Mesenchymal stem cell (in vitro differentiated cells and primary cell): Measurements from ENCODE around the gene F11.

Source experiments
- DNase-seq: peaks from one replicate; pipeline ENCODE4 v3.0.0-alpha.2; 2013
- H2AFZ ChIP-seq: one replicate; pipeline ENCODE4 v1.6.1; 2013; ENCODE audit warnings: low read depth, mild to moderate bottlenecking, control low read depth, inconsistent platforms, low read length, moderate library complexity
- H2AK5ac ChIP-seq: 2 replicates; pipeline ENCODE4 v1.6.1; 2013; ENCODE audit warnings: low read length, moderate library complexity, mild to moderate bottlenecking, inconsistent platforms; ENCODE audit not compliant: severe bottlenecking
- H2BK120ac ChIP-seq: one replicate; pipeline ENCODE4 v1.6.1; 2013; ENCODE audit warnings: low read depth, mild to moderate bottlenecking, inconsistent platforms, low read length, moderate library complexity
- H2BK12ac ChIP-seq, 2 experiments: one replicate each; pipeline ENCODE4 v1.6.1; 2013; ENCODE audit warnings: inconsistent platforms in 2 of 2, low read length in 2 of 2, mild to moderate bottlenecking in 2 of 2, moderate library complexity in 2 of 2, control low read depth in 1 of 2
- H2BK15ac ChIP-seq: one replicate; pipeline ENCODE4 v1.6.1; 2013; ENCODE audit warnings: mild to moderate bottlenecking, low read depth, inconsistent platforms; ENCODE audit not compliant: poor library complexity, severe bottlenecking
- H2BK5ac ChIP-seq: 2 replicates; pipeline ENCODE4 v1.6.1; 2013; ENCODE audit warnings: low read depth, mild to moderate bottlenecking, low read length, control low read depth, inconsistent platforms; ENCODE audit not compliant: poor library complexity, severe bottlenecking
- H3K14ac ChIP-seq, 2 experiments: one replicate each; pipeline ENCODE4 v1.6.1; 2013; ENCODE audit warnings: inconsistent platforms in 2 of 2, low read length in 2 of 2, control low read depth in 1 of 2, mild to moderate bottlenecking in 1 of 2, moderate library complexity in 1 of 2
- H3K18ac ChIP-seq, 2 experiments: one replicate each; pipeline ENCODE4 v1.6.1; 2013; ENCODE audit warnings: inconsistent platforms in 2 of 2, low read length in 2 of 2, control low read depth in 1 of 2, low read depth in 1 of 2, mild to moderate bottlenecking in 1 of 2
- H3K23ac ChIP-seq, 2 experiments: one replicate each; pipeline ENCODE4 v1.6.1; 2013; ENCODE audit warnings: inconsistent platforms in 2 of 2, low read length in 2 of 2, mild to moderate bottlenecking in 2 of 2, moderate library complexity in 2 of 2, control low read depth in 1 of 2
- H3K27ac ChIP-seq: 2 replicates; pipeline ENCODE4 v1.5.1; 2013; ENCODE audit warnings: mild to moderate bottlenecking, moderate library complexity, low read length, control low read depth, inconsistent platforms; ENCODE audit not compliant: poor library complexity, severe bottlenecking
- H3K27me3 ChIP-seq, 2 experiments: 2 replicates each; pipeline versions ENCODE4 v1.6.1 to v1.7.0; 2013; ENCODE audit warnings: low read length in 2 of 2, mild to moderate bottlenecking in 2 of 2, moderate library complexity in 2 of 2, control low read depth in 1 of 2, inconsistent platforms in 1 of 2; ENCODE audit not compliant: control insufficient read depth in 1 of 2, insufficient read depth in 1 of 2
- H3K36me3 ChIP-seq, 2 experiments: 2 replicates each; pipeline versions ENCODE4 v1.6.1 to v1.7.0; 2013; ENCODE audit warnings: low read length in 2 of 2, control low read depth in 1 of 2, inconsistent platforms in 1 of 2, low read depth in 1 of 2, mild to moderate bottlenecking in 1 of 2; ENCODE audit not compliant: insufficient read depth in 2 of 2, control insufficient read depth in 1 of 2
- H3K4ac ChIP-seq, 2 experiments: one replicate each; pipeline ENCODE4 v1.6.1; 2013; ENCODE audit warnings: inconsistent platforms in 2 of 2, low read length in 2 of 2, mild to moderate bottlenecking in 2 of 2, moderate library complexity in 2 of 2, control low read depth in 1 of 2, low read depth in 1 of 2
- H3K4me1 ChIP-seq: 2 replicates; pipeline ENCODE4 v1.6.1; 2013; ENCODE audit warnings: low read depth, low read length, control low read depth; ENCODE audit not compliant: control insufficient read depth, insufficient read depth
- H3K4me2 ChIP-seq: 2 replicates; pipeline ENCODE4 v1.6.1; 2013; ENCODE audit warnings: low read length, mild to moderate bottlenecking, inconsistent platforms; ENCODE audit not compliant: poor library complexity, severe bottlenecking
- H3K4me3 ChIP-seq, 2 experiments: 2 replicates each; pipeline versions ENCODE4 v1.5.1 to v1.7.0; 2013; ENCODE audit warnings: low read length in 2 of 2, mild to moderate bottlenecking in 2 of 2, control low read depth in 1 of 2, low read depth in 1 of 2; ENCODE audit not compliant: insufficient read depth in 1 of 2
- H3K79me1 ChIP-seq: replicated peaks from 2 replicates; pipeline ENCODE4 v1.6.1; 2013; ENCODE audit warnings: mild to moderate bottlenecking, control low read depth, low read length, inconsistent platforms; ENCODE audit not compliant: poor library complexity, severe bottlenecking
- H3K9ac ChIP-seq: 2 replicates; pipeline ENCODE4 v1.7.0; 2013; ENCODE audit warnings: mild to moderate bottlenecking, low read length, moderate library complexity
- H3K9me3 ChIP-seq: 2 replicates; pipeline ENCODE4 v1.7.0; 2013; ENCODE audit warnings: mild to moderate bottlenecking, low read length; ENCODE audit not compliant: control insufficient read depth
- H4K8ac ChIP-seq: one replicate; pipeline ENCODE4 v1.6.1; 2013; ENCODE audit warnings: inconsistent platforms, mild to moderate bottlenecking, low read length, moderate library complexity
- H4K91ac ChIP-seq: one replicate; pipeline ENCODE4 v1.6.1; 2013; ENCODE audit warnings: mild to moderate bottlenecking, low read length, inconsistent platforms
- WGBS: methylation state at CpG from one replicate; pipeline ENCODE4 v1.1.7; 2013; ENCODE audit warnings: mixed read lengths; 5-methylcytosine and 5-hydroxymethylcytosine counted together

Gene F11

DNA sequence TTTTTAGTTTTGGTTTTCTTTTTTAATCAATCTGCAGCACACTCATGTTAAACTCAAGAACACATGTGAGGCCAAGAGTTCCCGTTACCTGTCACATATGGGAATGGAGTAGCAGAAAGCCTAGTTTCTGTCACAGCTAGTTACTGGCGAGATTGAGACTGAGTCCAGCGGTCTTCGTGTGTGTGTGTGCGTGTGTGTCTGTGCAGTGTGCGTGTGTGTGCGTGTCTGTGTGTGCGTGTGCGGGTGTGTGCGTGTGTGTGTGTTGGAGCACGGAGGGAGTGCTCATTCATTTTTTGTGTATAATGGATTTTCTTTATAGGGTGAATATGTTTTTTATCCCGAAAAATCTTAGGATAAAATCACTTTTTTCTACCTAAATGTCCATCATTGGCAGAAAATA, 19.2 kb downstream of the F11 start:
- Histone ChIP-seq H2BK5ac (no peak overlapping the region), H2BK120ac (no peak overlapping the region), H3K79me1 (no peaks in the 10 kb centered on the region), H3K27me3 (peaks cover 0 to 5% of the 10 kb centered on the region in 2 experiments), H3K18ac (no peak overlapping the region), H2BK12ac (no peak overlapping the region), H3K27ac (no peak overlapping the region), H2AK5ac (no peak overlapping the region), H3K4me1 (no peaks in the 10 kb centered on the region), H3K9me3 (no peaks in the 10 kb centered on the region), H3K4ac (no peak overlapping the region), H4K91ac (no peak overlapping the region), H3K14ac (no peak overlapping the region), H2BK15ac (no peak overlapping the region), H3K4me2 (no peak overlapping the region), H3K23ac (no peak overlapping the region), H3K4me3 (no peak overlapping the region), H3K36me3 (no peaks in the 10 kb centered on the region), H2AFZ (no peak overlapping the region), H3K9ac (no peak overlapping the region), H4K8ac (no peak overlapping the region)
- 92% methylated on average over 9 of the region's 12 CpGs for WGBS
- no peak for DNase-seq

DNA sequence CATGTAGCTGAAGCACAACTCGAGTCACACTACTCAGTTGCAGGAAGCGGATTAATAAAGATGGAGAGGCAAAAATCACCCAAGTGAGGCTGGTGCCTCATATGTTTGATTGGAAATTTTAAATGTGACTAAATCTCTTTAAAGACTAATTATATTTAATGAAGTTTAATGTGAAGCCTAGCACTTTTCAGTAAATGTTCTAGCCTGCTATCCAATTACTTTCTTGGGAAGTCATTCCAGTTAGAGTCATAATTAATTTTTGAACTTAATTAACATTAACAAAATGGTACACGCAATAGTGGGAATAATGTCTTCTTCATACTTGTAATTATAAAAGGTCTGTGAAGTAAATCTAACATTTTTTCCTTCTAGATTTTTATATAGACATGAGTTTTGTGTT, 20.6 kb downstream of the F11 start:
- H3K23ac ChIP-seq, result no peak overlapping the region
- no peak overlapping the region for H4K8ac ChIP-seq
- H3K79me1 ChIP-seq, result no peaks in the 10 kb centered on the region
- H2BK5ac ChIP-seq, result no peak overlapping the region
- no peak overlapping the region for H2BK120ac ChIP-seq
- no peaks in the 10 kb centered on the region for H3K36me3 ChIP-seq
- no peak overlapping the region for H3K14ac ChIP-seq
- H3K4me2 ChIP-seq, result no peak overlapping the region
- no peak overlapping the region for H4K91ac ChIP-seq
- no peak overlapping the region for H2BK12ac ChIP-seq
- no peak overlapping the region for H3K4ac ChIP-seq
- H3K27me3 ChIP-seq, result peaks cover 0 to 15% of the 10 kb centered on the region in 2 experiments
- no peak overlapping the region for H3K18ac ChIP-seq
- H3K27ac ChIP-seq, result no peak overlapping the region
- no peak overlapping the region for H2AK5ac ChIP-seq
- H3K4me3 ChIP-seq, result no peak overlapping the region
- no peak overlapping the region for H2AFZ ChIP-seq
- no peaks in the 10 kb centered on the region for H3K4me1 ChIP-seq
- no peak overlapping the region for H3K9ac ChIP-seq
- H2BK15ac ChIP-seq, result no peak overlapping the region
- WGBS, result 87% methylated on average over 2 of the region's 3 CpGs
- no peak for DNase-seq
- H3K9me3 ChIP-seq, result no peaks in the 10 kb centered on the region

DNA sequence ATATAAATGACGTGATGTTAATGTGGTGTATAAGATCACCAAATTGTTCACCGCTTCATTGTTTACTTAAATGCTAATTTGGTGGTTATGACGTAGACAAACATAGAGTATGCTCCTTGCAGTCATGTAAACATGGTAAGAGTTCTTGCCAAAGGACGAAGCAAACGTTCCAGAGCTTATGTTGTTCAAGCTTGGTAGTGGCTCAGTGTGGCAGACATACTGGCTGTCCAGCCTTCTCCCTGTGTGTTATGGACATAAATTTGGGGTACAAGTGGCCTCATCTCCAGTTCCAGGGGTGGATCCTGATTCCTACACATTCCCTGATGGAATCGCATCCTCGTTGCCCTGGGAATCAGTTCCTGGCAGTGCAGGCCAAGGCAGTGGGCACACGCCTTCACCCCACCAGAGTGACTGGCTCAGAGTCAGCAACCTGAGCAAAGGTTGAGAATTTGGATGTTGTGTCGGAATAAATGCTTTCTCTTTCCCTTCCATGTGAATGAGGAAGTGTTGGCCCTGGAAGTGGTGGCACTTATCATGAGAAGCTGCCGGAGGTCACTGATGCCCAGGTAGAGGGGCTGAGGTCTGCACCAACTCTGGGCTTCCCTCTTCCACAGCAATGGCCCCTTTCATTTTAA, 25.4 kb downstream of the F11 start:
- Histone ChIP-seq H3K4me2 (no peak overlapping the region), H3K9me3 (no peaks in the 10 kb centered on the region), H3K79me1 (no peaks in the 10 kb centered on the region), H2BK120ac (no peak overlapping the region), H3K4me3 (no peak overlapping the region), H2BK15ac (no peak overlapping the region), H3K36me3 (no peaks in the 10 kb centered on the region), H3K9ac (no peak overlapping the region), H2BK5ac (no peak overlapping the region), H3K4me1 (no peaks in the 10 kb centered on the region), H3K23ac (no peak overlapping the region), H3K27ac (no peak overlapping the region), H3K4ac (no peak overlapping the region), H3K14ac (no peak overlapping the region), H3K18ac (no peak overlapping the region), H2BK12ac (no peak overlapping the region), H4K91ac (no peak overlapping the region), H2AK5ac (no peak overlapping the region), H3K27me3 (peaks cover 0 to 24% of the 10 kb centered on the region in 2 experiments), H2AFZ (no peak overlapping the region), H4K8ac (no peak overlapping the region)
- DNase-seq, result no peak
- WGBS, result 86% methylated on average over 10 of the region's 10 CpGs

DNA sequence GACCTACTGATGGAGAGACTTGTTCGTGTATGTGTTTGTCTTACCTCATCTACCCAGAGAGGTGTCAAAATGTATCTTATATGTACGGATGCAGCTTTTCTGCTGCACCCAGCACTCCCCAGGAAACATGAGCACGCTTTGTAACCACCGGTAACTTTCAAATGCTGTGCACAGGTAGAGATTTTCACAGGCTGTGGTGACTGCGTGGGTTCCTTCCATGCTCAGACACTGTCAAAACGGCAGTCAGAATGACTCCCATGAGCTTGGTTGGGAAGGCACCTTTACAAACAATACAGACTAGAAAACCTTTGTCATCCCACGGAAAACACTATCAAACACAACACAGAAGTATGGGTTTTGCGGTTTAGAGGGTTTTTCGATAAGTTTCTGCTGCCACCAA, 28.2 kb downstream of the F11 start:
- H4K91ac ChIP-seq, result no peak overlapping the region
- H3K27ac ChIP-seq, result no peak overlapping the region
- no peaks in the 10 kb centered on the region for H3K9me3 ChIP-seq
- peaks cover 10 to 48% of the 10 kb centered on the region in 2 experiments for H3K27me3 ChIP-seq
- no peak overlapping the region for H4K8ac ChIP-seq
- no peak overlapping the region for H3K14ac ChIP-seq
- DNase-seq, result no peak
- no peak overlapping the region for H2AFZ ChIP-seq
- no peaks in the 10 kb centered on the region for H3K36me3 ChIP-seq
- no peaks in the 10 kb centered on the region for H3K79me1 ChIP-seq
- H2AK5ac ChIP-seq, result no peak overlapping the region
- H2BK120ac ChIP-seq, result no peak overlapping the region
- H3K4ac ChIP-seq, result no peak overlapping the region
- H3K4me1 ChIP-seq, result peaks cover 7% of the 10 kb centered on the region
- no peak overlapping the region for H3K4me3 ChIP-seq
- no peak overlapping the region for H3K9ac ChIP-seq
- H3K4me2 ChIP-seq, result no peak overlapping the region
- 96% methylated on average over 7 of the region's 9 CpGs for WGBS
- no peak overlapping the region for H2BK5ac ChIP-seq
- no peak overlapping the region for H2BK12ac ChIP-seq
- H3K18ac ChIP-seq, result no peak overlapping the region
- no peak overlapping the region for H3K23ac ChIP-seq
- no peak overlapping the region for H2BK15ac ChIP-seq
